Fibroblast of skin of right biceps (primary cell): ENCODE data around the gene KDM4B.
"Not testable (repeated sequence)": the region's sequence is repeated elsewhere in the genome, so short reads cannot be mapped to it uniquely, and the experiment has no call there.

Experiments used
- DNase-seq: peaks from one replicate; pipeline ENCODE4 v3.0.0-alpha.2; 2013

Gene KDM4B

GRCh38 chr19:4969292-4969771 lies 419 bp downstream of the KDM4B start:
- no peak for DNase-seq

- no peak for DNase-seq
These were observed 1.0 kb downstream of the KDM4B start for GRCh38 chr19:4969772-4970531.

- no peak for DNase-seq
These were observed 1.9 kb downstream of the KDM4B start for GRCh38 chr19:4970558-4971423.

- no peak for DNase-seq
These were observed 2.5 kb downstream of the KDM4B start for GRCh38 chr19:4971424-4971793.

GRCh38 chr19:4971816-4972495 lies 3.0 kb downstream of the KDM4B start:
- no peak for DNase-seq

- DNase-seq = peak; percentile 55
These were observed 3.8 kb downstream of the KDM4B start for GRCh38 chr19:4972509-4973230.

GRCh38 chr19:4974880-4975469 lies 6.1 kb downstream of the KDM4B start:
- no peak for DNase-seq

- not testable (repeated sequence) for DNase-seq
These were observed 6.7 kb downstream of the KDM4B start for GRCh38 chr19:4975601-4976000.

GRCh38 chr19:4976401-4977298 lies 7.7 kb downstream of the KDM4B start:
- peak; percentile 58 for DNase-seq

- peak; percentile 91 for DNase-seq
These were observed 8.6 kb downstream of the KDM4B start for GRCh38 chr19:4977299-4978174.

GRCh38 chr19:4979211-4979807 lies 10.4 kb downstream of the KDM4B start:
- no peak for DNase-seq

GRCh38 chr19:4980067-4980466 lies 11.2 kb downstream of the KDM4B start:
- DNase-seq = peak; percentile 53

GRCh38 chr19:4980838-4981680 lies 12.1 kb downstream of the KDM4B start:
- DNase-seq = no peak

- no peak for DNase-seq
These were observed 12.7 kb downstream of the KDM4B start for GRCh38 chr19:4981681-4981958.

- DNase-seq = no peak
These were observed 14.6 kb downstream of the KDM4B start for GRCh38 chr19:4983346-4984105.

GRCh38 chr19:4984106-4984380 lies 15.1 kb downstream of the KDM4B start:
- DNase-seq = no peak

- DNase-seq = no peak
These were observed 15.6 kb downstream of the KDM4B start for GRCh38 chr19:4984438-4984990.

GRCh38 chr19:4985551-4985991 lies 16.7 kb downstream of the KDM4B start:
- DNase-seq = no peak
